Activated gamma-delta T cell (primary cell): Measurements from ENCODE around the gene SGTA.
A peak's percentile ranks its signal among the peaks of the same experiment; 100 is the strongest.
"Not testable (repeated sequence)": the region's sequence is repeated elsewhere in the genome, so short reads cannot be mapped to it uniquely, and the experiment has no call there.

Source experiments
- DNase-seq: peaks from one replicate; lab custom pipeline; 2025; lab: John Stamatoyannopoulos, UW

Gene SGTA

GRCh38 chr19:2795827-2796658 is 13.0 kb upstream of the SGTA start:
- no peak for DNase-seq

- no peak for DNase-seq
Measured at GRCh38 chr19:2793577-2793976, 10.5 kb upstream of the SGTA start.

GRCh38 chr19:2793126-2793525 is 10.1 kb upstream of the SGTA start:
- DNase-seq: no peak

GRCh38 chr19:2792666-2793065 is 9.6 kb upstream of the SGTA start:
- DNase-seq: not testable (repeated sequence)

- DNase-seq: no peak
Measured at GRCh38 chr19:2791876-2792275, 8.8 kb upstream of the SGTA start.

GRCh38 chr19:2791440-2791839 is 8.4 kb upstream of the SGTA start:
- no peak for DNase-seq

GRCh38 chr19:2790557-2791271 is 7.6 kb upstream of the SGTA start:
- no peak for DNase-seq

- DNase-seq: no peak
Measured at GRCh38 chr19:2790194-2790556, 7.1 kb upstream of the SGTA start.

- no peak for DNase-seq
Measured at GRCh38 chr19:2788237-2788636, 5.2 kb upstream of the SGTA start.

- DNase-seq: no peak
Measured at GRCh38 chr19:2787115-2787514, 4.0 kb upstream of the SGTA start.

- DNase-seq: peak; percentile 95
Measured at GRCh38 chr19:2785244-2785997, 2.3 kb upstream of the SGTA start, which contains the start of gene THOP1. Gene THOP1, plus strand, starts transcription at chr19:2785503. Its CDS starts 160 bp downstream, at chr19:2785663.

- DNase-seq: no peak
Measured at GRCh38 chr19:2783781-2784145, 690 bp upstream of the SGTA start.

GRCh38 chr19:2782329-2782935 is 641 bp downstream of the SGTA start:
- no peak for DNase-seq

GRCh38 chr19:2780284-2780683 is 2.8 kb downstream of the SGTA start:
- no peak for DNase-seq

GRCh38 chr19:2779121-2779740 is 3.8 kb downstream of the SGTA start:
- DNase-seq: no peak

- DNase-seq: no peak
Measured at GRCh38 chr19:2777952-2778683, 5.0 kb downstream of the SGTA start.

- no peak for DNase-seq
Measured at GRCh38 chr19:2775556-2776430, 7.3 kb downstream of the SGTA start.

- no peak for DNase-seq
Measured at GRCh38 chr19:2774953-2775555, 8.0 kb downstream of the SGTA start.

- no peak for DNase-seq
Measured at GRCh38 chr19:2774083-2774679, 8.9 kb downstream of the SGTA start.
